GM19023 (cell line): Measurements from ENCODE around the gene STH.
"Not testable (repeated sequence)": the region's sequence is repeated elsewhere in the genome, so short reads cannot be mapped to it uniquely, and the experiment has no call there.

Experiments used
- ATAC-seq: cut with Tn5 transposase; IDR thresholded peaks from one replicate; pipeline ENCODE4 v1.9.1; 2021; ENCODE audit warnings: mild to moderate bottlenecking, moderate library complexity; ENCODE audit not compliant: unreplicated experiment

STH gene, protein sequence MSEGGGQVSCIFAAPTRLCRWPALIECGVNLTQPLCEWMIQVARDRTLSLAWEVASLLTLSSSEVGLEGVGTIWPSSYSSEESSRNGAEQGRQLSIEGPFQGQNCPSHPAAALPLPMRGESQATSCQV

GRCh38 chr17:45998987-45999899, at the start of gene STH:
TSS of gene STH (plus strand) at chr17:45999250. CDS start at chr17:45999280, 30 bp downstream.
- no peak for ATAC-seq

DNA sequence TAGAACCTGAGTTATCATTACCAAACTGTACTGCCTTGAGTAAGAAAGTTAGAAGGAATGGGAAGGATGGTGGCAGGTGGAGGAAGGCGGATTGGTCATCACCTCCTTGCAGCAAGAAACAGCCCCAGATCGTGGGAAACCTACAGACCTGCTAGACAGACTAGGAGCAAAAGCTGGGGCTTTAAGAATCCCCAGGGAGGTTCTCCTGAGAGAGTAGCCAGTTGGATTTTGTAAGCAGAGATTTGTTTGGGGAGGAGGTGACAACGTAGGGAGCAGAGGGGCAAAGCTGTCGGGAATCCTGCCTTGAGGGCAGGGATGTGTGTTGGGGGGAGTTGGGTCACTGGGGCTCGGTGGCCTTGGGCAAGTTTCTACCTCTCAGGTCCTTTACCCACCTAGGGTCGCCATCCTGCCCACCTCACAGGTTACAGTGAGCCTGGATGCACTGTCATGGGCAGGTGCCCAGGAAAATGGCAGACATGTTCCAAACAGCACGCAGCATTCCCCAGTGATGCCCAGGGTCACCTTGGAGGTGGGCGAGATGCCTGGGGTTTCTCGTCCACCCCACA, 49.2 kb upstream of the STH start:
- ATAC-seq, result no peak

DNA sequence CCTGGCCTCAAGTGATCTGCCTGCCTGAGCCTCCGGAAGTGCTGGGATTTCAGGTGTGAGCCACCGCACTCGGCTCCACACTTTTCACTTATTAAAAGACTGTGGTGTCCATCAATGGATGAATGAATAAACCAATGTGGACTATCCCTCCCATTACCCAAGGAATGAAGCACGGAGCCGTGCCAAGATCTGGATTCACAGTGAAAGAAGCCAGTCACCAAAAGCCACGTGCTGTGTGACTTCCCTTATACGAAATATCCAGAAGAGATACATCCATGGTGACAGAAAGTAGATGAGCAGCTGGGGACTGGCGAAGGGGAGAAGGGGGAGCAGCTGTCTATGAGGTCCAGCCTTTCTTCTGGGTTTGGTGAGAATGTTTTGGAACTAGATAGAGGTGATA, 48.2 kb upstream of the STH start:
- ATAC-seq, result no peak

GRCh38 chr17:45951403-45951802, 47.6 kb upstream of the STH start:
- ATAC-seq, result no peak

- no peak for ATAC-seq
Observed at GRCh38 chr17:45951941-45952340, 47.1 kb upstream of the STH start.

DNA sequence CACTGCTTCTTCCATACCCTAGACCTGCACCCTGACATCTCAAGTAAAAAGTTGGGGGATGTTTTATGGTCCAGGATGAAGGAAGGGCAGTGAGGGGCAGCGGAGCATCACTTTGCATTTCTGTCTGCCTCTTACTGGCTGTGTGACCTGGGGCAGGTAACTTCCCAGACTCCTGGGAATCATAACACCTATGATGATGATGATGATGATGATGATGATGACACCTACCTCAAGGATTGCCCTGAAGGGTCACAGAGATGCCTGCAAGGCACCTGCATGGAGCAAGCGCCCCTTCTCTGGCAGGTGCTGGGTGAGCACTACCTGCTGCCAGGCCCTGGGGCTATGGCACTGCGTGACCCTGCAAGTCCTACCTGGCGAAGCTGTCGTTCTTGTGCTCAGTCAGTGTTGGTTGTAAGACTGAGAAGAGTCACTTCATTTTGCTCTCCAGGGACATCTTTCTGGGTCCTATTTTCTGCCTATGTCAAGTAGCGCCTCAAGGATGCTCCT, 46.2 kb upstream of the STH start:
- no peak for ATAC-seq

- no peak for ATAC-seq
Observed at GRCh38 chr17:45953561-45953960, 45.5 kb upstream of the STH start.

DNA sequence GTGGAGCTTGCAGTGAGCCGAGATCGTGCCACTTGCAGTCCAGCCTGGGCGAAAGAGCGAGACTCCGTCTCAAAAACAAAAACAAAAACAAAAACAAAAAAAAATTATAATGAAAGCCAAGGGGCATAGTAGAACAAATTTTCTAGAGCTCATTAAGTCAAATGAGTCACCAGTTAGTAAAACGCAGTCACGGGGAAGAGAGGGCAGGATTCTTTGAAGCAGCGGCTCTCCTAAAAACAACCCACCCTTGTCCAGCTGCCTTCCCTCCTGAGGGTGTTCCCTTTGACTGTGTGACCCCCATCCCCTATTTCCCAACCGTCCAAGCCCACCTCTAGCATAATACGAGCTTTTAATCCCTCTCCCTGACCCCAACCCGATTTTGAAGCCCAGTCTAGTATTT, 44.1 kb upstream of the STH start:
- ATAC-seq, result no peak

DNA sequence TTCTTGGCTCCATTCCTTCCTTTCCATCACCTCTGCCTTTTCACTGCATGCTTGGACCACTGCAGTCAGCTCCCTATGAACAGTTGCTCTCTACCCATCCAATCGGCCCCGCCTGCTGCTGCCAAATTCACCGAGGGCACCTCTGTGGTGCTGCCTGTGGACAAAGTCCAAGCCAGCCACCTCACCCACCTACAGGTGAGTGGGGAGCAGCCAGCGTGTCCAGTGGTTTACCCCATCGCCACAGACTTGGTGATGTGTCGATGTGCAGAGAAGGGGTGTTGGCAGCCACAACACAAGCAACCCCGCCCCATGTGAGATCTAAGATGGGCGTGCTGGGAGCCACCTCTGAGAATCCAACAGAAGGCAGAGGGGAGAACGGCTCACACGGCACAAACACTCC, 43.7 kb upstream of the STH start:
- no peak for ATAC-seq

DNA sequence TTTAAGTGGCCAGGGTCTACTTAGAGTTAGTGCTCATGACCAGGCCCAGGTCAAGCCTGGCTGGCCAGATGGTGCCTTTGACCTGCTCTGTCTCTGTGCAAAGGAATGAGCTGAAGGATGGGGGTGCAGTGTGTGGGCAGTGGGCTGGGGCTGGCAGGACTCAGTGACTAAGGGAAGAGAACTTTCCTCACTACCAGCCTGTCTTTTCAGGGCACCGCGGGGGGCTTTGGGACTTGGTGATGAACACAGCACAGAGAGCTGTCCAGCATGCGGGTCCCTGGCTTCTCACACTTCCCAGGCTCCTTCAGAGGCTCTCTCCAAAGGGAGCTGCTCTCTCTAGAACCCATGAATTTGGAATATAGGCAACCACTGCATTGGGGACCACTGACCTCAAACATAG, 43.0 kb upstream of the STH start:
- no peak for ATAC-seq

- not testable (repeated sequence) for ATAC-seq
Observed at GRCh38 chr17:45956746-45957145, 42.3 kb upstream of the STH start.

GRCh38 chr17:45958307-45958706, 40.7 kb upstream of the STH start:
- no peak for ATAC-seq

GRCh38 chr17:45958994-45959665, 39.9 kb upstream of the STH start:
- ATAC-seq, result no peak

DNA sequence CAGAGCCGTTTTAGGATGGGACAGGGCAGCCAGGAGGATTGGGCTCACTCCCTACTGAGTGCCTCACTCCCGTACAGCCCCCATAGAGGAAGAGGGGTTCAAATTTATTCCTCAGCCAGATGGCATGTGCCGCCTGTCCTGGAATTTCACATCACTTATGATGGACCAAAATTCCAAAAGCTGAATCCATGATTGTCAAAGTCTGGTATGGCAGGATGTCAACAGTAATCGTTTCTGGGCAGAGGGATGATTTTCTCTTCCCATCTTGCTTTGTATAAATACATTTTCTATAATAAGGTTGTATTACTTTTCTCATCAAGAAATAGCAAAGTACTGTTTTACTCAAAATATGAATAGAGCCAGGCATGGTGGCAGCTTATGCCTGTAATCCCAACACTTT, 38.7 kb upstream of the STH start:
- no peak for ATAC-seq

GRCh38 chr17:45961206-45961605, 37.8 kb upstream of the STH start:
- no peak for ATAC-seq

DNA sequence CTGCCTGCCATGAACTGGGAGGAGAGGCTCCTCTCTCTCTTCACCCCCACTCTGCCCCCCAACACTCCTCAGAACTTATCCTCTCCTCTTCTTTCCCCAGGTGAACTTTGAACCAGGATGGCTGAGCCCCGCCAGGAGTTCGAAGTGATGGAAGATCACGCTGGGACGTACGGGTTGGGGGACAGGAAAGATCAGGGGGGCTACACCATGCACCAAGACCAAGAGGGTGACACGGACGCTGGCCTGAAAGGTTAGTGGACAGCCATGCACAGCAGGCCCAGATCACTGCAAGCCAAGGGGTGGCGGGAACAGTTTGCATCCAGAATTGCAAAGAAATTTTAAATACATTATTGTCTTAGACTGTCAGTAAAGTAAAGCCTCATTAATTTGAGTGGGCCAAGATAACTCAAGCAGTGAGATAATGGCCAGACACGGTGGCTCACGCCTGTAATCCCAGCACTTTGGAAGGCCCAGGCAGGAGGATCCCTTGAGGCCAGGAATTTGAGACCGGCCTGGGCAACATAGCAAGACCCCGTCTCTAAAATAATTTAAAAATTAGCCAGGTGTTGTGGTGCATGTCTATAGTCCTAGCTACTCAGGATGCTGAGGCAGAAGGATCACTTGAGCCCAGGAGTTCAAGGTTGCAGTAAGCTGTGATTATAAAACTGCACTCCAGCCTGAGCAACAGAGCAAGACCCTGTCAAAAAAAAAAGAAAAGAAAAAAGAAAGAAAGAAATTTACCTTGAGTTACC, 36.7 kb upstream of the STH start:
- ATAC-seq, result no peak

DNA sequence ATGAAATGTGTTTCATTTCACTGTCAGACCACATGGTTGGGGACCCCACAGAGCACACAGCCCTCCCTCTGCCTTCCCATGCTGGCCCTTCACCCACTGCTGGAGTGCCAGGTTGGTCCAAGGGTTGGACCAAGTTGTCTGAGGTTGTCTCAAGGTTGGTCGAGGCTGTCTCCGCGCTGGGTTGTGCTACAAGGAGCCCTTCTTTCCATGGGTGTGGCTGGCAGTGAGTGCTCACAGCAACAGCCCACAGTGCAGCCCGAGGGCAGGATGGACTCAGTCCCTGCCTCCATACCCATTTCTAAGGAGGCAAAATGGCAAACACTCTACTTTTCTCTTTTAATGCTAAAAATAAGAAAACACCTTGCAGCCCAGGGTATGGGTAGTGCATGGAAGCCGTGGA, 35.8 kb upstream of the STH start:
- ATAC-seq, result no peak

DNA sequence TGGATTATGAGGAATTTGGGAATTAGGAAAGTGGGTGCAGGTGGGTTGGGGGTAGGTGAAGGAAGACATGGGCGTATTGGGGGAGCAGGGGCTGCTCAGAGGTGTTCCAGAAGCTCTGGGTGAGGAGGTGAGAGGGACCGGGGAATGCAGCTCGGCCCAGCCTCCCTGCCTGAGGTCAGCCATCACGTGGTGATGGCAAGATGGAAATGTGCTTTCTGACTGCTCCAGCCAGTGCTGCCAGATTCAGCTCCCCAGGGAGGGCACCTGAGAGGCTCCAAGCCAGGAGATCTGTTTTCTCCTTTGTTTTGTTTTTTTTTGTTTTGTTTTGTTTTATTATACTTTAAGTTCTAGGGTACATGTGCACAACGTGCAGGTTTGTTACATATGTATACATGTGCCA, 35.2 kb upstream of the STH start:
- ATAC-seq, result no peak

GRCh38 chr17:45964634-45965033, 34.4 kb upstream of the STH start:
- ATAC-seq, result no peak

DNA sequence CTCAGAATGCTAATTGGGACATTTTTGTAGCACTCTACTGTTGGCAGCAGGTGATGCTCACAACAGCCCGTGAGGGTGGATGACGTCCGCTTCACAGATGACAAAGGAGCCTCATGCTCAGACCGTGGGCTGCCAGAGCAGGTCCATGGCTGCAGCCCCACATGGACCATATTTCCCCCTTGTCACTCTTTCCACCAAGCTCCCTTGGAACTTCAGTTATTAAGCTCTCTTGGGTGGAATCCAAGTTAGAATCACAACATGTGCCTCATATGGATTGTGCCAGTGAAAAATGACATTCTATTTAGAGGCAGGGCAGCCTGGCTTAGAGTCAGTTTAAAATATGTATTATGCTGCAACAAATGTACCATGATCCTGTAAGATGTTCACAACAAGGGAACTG, 33.2 kb upstream of the STH start:
- no peak for ATAC-seq
